Stimulated activated CD4-positive, alpha-beta T cell treated with anti-CD3 and anti-CD28 coated beads, Interleukin-15, amount 100 ng/mL, for 48 hours (primary cell): ENCODE data around the gene RRN3.
A peak's percentile ranks its signal among the peaks of the same experiment; 100 is the strongest.
"Not testable (repeated sequence)": the region's sequence is repeated elsewhere in the genome, so short reads cannot be mapped to it uniquely, and the experiment has no call there.

Source experiments
- DNase-seq, 2 donors: peaks; one replicate each; pipeline ENCODE4 v3.0.0-alpha.2; 2020; ENCODE audit warnings: low read depth in 2 of 2

Gene RRN3

GRCh38 chr16:15028801-15029698 lies 65.0 kb downstream of the RRN3 start:
- DNase-seq, result not testable (repeated sequence)

DNA sequence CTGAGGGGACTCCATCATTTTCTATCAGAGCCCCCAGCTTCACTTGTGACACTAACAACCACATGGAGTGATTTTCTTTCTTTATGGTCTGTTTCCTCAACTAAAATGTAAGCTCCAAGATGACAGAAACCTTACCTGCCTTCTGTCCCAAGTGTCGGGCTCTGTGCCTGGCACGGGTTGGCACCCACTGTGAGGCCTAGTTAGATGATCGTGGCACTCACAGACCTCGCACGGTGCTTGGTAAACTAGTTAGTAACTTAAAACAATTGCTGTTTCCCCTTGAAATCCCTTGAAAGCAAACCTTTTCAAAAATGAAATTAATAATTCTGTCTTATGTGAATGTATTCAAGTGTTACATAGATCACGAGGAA lies 65.7 kb downstream of the RRN3 start:
- DNase-seq, result not testable (repeated sequence)

DNA sequence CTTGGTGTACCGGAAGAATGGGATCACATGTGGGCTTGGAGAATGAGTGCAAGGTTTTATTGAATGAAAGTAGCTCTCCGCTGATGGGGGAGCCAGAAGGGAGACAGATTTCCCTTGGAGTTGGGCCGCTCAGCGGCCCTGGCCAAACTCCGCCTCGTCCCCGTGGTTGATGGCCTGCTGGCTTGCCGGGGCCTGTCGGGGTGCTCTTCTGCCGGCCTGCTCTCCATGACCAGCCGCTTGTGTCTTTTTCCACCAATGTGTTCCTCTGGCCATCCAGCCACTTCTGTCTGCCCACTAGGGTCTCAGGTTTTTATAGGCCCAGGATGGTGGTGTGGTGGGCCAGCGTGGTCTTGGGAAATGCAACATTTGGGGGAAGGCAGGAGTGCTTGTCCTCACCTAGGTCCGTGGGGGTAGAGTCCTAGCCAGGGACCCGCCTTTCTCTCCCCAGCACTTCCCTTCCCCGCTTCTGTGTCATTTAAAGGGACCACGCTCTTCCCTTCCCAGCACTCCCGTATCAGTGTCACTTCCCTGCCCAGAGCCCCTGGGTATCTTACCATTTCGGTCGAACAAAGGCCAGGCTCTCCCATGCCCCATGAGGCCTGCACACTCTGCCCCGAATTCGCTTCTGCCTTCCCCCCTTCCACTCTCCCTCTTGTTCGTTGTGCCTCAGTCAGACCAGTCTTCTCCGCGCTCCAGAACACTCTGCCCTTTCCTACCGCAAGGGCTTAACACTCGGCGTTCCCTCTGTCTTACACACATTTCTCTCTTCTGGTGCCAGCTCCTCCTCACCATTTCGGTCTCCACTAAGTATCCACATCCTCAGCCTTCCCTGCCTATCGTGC lies 66.3 kb downstream of the RRN3 start:
- not testable (repeated sequence) for DNase-seq

DNA sequence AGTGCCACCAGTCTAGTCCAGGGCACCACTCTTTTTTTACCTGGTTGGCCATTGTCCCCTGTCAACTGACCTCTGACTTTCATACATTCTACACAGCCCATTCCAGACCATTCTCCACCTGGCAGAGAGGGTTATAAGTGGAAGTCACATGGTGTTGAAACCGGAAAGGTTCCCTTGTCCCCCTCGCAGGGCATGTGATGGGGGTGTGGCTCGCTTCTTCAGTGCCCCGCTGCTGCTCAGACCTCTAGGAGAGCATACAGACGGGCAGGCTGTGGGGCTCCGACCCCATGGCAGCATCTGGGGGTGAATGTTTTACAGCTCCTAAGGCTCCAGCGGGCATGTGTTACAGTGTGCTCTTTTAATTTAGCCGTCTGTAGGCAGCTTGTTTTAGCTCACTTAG lies 67.0 kb downstream of the RRN3 start:
- DNase-seq, result not testable (repeated sequence)

GRCh38 chr16:15025234-15025951 lies 68.7 kb downstream of the RRN3 start:
- DNase-seq, result not testable (repeated sequence)

DNA sequence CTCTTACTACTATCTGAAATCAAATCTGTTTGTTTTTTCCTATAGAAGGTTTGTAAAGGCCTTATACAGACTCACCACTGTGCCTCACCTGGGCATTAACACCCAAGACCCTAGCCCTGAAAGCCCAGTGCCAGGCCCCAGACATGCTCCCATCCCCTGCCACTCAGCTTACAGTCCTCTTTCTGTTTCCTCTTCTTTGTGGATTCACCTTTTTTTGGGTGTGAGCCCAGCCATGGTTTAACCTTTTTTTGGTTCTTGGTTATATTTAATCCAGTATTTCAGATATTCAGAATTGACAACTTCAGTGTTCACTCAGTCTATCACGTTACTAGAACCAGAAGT lies 69.2 kb downstream of the RRN3 start:
- DNase-seq, result not testable (repeated sequence)

DNA sequence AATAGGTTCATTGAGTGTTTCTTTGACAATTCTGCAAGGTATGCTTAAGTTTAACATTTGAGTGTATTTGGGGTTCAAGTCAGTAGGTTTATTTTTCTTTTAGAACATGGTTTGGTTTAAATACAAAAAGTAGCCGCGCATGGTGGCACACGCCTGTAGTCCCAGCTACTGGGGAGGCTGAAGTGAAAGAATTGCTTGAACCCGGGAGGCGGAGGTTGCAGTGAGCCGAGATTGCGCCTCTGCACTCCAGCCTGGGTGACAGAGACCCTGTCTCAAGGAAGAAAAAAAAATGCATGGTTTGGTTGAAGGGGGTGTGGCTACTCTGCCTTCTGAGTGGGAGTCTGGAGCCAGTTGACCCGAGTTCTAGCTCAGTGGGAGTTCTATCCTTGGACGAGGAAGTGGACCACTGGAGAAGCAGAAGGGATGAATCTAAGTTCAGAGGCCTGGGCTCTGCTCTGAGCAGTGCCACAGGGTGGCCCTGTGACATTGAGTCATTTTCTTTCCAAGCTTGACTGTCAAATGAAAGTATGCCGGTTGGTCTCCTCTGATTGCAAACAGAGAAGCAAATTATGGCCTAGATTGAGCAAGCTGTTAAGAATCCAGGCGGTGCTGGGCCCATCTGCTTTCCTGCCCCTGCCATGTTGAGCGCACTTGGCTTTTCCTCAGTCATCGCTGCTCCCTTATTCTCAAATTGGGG lies 70.5 kb downstream of the RRN3 start:
- DNase-seq, result not testable (repeated sequence)

GRCh38 chr16:15022194-15022593 lies 71.9 kb downstream of the RRN3 start:
- peak in 1 of 2 donors; percentile 39 for DNase-seq

- DNase-seq, result not testable (repeated sequence)
These were observed 72.6 kb downstream of the RRN3 start for GRCh38 chr16:15021429-15021828.

DNA sequence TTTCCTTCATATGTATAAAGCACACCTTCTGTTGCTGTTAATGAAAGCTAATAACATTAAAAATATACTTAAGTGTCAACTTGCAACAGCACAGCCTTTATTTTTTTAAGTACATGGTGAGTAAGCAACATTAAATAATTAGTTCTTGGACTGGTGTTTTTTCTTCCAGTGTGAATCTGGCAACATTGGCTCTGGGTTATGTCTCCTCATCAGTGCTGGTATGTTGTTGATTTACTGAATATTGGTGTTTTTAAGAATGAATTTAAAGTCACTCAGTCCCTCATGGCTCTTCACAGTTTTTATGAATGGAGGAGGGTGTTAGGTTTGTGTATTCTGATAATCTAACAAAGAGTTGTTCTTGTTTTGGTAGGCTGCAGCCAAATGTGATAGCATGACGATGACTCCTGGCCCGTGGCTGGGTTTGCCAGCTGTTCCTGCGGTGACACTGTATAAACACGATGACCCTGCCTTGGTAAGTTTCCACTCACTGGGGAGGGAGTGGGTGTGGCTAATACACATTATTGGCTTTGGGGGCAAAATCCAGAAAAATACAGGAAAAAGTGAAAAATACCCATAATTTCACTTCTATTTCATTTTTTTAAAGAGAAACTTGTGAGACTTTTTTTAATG lies 77.0 kb downstream of the RRN3 start:
- DNase-seq, result not testable (repeated sequence)

DNA sequence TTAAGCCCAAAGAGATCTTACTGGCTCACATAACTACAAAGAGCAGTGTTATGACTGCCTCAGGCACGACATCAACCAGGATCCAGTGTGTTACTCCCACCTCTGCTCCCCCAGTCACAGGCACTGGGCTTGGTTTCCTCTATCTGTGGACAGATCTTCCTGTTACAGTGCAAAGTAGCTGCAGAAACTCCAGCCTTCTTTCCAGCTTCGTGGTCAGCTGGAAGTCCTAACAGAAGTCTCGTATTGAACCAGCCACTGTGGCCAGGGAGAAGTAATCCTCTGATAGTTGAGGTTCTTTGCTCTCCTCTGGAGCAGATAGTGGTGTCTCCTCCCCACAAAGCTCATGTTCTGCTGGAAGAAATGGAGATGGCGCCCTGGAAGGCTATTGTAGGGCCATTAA lies 77.7 kb downstream of the RRN3 start:
- not testable (repeated sequence) for DNase-seq

DNA sequence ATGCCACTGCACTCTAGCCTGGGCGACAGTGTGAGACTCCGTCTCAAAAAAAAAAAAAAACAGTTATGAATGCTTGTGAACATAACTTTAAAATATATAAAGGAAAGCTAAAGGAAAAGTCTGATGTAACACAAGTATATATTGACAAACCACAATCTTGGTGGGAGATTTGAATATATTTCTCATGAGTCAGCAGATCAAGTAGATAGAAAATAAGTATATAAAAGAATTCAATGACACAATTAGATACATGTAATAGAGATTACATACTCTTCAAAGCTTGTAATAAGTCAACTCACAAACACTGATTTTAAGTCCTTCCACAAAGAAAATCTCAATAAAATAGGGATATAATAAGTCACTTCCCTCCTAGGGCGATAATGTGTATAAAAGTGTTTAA lies 78.4 kb downstream of the RRN3 start:
- not testable (repeated sequence) for DNase-seq

- not testable (repeated sequence) for DNase-seq
These were observed 81.1 kb downstream of the RRN3 start for GRCh38 chr16:15012941-15013340.
